Measurements from ENCODE around the gene ELANE. TPM values are rescaled to one million over a fixed set of nuclear protein-coding genes. Genes with fewer than 3 reads are reported as not detected.
"Not testable (repeated sequence)": the region's sequence is repeated elsewhere in the genome, so short reads cannot be mapped to it uniquely, and the experiment has no call there.

The ELANE gene
- total RNA-seq, 1 donor from 2014 or later = 0.67 TPM

- DNase-seq (ENCODE audit: low read depth) = no peak
- no peak for TF ChIP-seq CTCF (IDR thresholded peaks at IDR 0.05; ENCODE audit: insufficient read depth, low read length, poor library complexity, severe bottlenecking)
- H3K27me3 ChIP-seq (ENCODE audit: control insufficient read depth, insufficient read depth, low read length) = peaks cover 35% of the 10 kb centered on the region
Observed at GRCh38 chr19:853014-853585, 997 bp downstream of the ELANE start.

DNA sequence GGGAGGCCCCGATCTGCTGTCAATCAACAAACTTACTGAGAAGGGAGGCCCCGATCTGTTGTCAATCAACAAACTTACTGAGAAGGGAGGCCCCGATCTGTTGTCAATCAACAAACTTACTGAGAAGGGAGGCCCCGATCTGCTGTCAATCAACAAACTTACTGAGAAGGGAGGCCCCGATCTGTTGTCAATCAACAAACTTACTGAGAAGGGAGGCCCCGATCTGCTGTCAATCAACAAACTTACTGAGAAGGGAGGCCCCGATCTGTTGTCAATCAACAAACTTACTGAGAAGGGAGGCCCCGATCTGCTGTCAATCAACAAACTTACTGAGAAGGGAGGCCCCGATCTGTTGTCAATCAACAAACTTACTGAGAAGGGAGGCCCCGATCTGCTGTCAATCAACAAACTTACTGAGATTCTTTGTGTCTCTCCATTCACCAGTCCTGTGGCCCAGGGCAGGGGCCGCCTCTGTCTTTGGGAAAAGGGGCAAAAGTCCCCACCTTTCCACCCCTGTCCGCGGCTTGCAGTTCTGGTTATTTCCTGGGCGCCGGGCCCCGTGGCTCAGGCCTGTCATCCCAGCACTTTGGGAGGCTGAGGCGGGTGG is 1.6 kb downstream of the ELANE start:
- not testable (repeated sequence) for H3K36me3 ChIP-seq (ENCODE audit: control insufficient read depth, insufficient read depth, low read length); DNase-seq (ENCODE audit: low read depth); H3K4me3 ChIP-seq (ENCODE audit: low read depth, low read length)
- H3K27me3 ChIP-seq (ENCODE audit: control insufficient read depth, insufficient read depth, low read length) = peaks cover 31% of the 10 kb centered on the region

More at GRCh38 chr19:853014-853585, 997 bp downstream of the ELANE start:
- Histone ChIP-seq H3K36me3 (ENCODE audit: control insufficient read depth, insufficient read depth, low read length) (no peaks in the 10 kb centered on the region), H3K4me3 (ENCODE audit: low read depth, low read length) (no peak overlapping the region)

- no peak for TF ChIP-seq CTCF (IDR thresholded peaks at IDR 0.05; ENCODE audit: insufficient read depth, low read length, poor library complexity, severe bottlenecking)
- H3K36me3 ChIP-seq (ENCODE audit: control insufficient read depth, insufficient read depth, low read length) = no peaks in the 10 kb centered on the region
- peaks cover 36% of the 10 kb centered on the region for H3K27me3 ChIP-seq (ENCODE audit: control insufficient read depth, insufficient read depth, low read length)
- no peak for DNase-seq (ENCODE audit: low read depth)
- no peak overlapping the region for H3K4me3 ChIP-seq (ENCODE audit: low read depth, low read length)
Observed at GRCh38 chr19:854549-854948, 2.4 kb downstream of the ELANE start.

- Histone ChIP-seq H3K27me3 (ENCODE audit: control insufficient read depth, insufficient read depth, low read length) (peaks cover 36% of the 10 kb centered on the region), H3K36me3 (ENCODE audit: control insufficient read depth, insufficient read depth, low read length) (no peaks in the 10 kb centered on the region), H3K4me3 (ENCODE audit: low read depth, low read length) (no peak overlapping the region)
- no peak for DNase-seq (ENCODE audit: low read depth)
- TF ChIP-seq CTCF (IDR thresholded peaks at IDR 0.05; ENCODE audit: insufficient read depth, low read length, poor library complexity, severe bottlenecking) = no peak
Observed at GRCh38 chr19:855142-855541, 3.0 kb downstream of the ELANE start.

GRCh38 chr19:855566-856120 is 3.5 kb downstream of the ELANE start:
- no peak for TF ChIP-seq CTCF (IDR thresholded peaks at IDR 0.05; ENCODE audit: insufficient read depth, low read length, poor library complexity, severe bottlenecking)
- Histone ChIP-seq H3K4me3 (ENCODE audit: low read depth, low read length) (no peak overlapping the region), H3K27me3 (ENCODE audit: control insufficient read depth, insufficient read depth, low read length) (peaks cover 38% of the 10 kb centered on the region), H3K36me3 (ENCODE audit: control insufficient read depth, insufficient read depth, low read length) (no peaks in the 10 kb centered on the region)
- DNase-seq (ENCODE audit: low read depth) = no peak

DNA sequence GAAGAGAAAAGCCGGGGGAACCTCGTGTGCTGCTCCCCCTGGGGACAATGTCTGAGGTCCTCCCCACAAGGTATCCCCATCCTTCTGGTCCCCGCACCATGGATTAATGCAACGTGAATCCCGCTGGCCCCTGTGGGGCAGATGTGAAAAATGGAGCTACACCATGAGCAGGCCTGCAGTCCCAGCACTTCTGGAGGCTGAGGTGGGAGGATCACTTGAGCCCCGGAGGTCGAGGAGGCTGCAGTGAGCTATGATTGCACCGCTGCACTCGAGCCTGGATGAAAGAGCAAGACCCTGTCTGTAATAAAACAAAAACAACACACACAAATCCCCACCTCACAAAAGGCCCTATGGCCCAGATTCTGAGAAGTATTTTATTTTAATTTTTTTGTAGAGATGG is 6.2 kb downstream of the ELANE start:
- Histone ChIP-seq H3K27me3 (ENCODE audit: control insufficient read depth, insufficient read depth, low read length) (peaks cover 31% of the 10 kb centered on the region), H3K36me3 (ENCODE audit: control insufficient read depth, insufficient read depth, low read length) (no peaks in the 10 kb centered on the region), H3K4me3 (ENCODE audit: low read depth, low read length) (no peak overlapping the region)
- no peak for DNase-seq (ENCODE audit: low read depth)
- no peak for TF ChIP-seq CTCF (IDR thresholded peaks at IDR 0.05; ENCODE audit: insufficient read depth, low read length, poor library complexity, severe bottlenecking)

All from kidney epithelial cell (primary cell).